HT-29 (cell line): Measurements from ENCODE around the gene C22orf23. TPM values are rescaled to one million over a fixed set of nuclear protein-coding genes. Genes with fewer than 3 reads are reported as not detected.
A peak's percentile ranks its signal among the peaks of the same experiment; 100 is the strongest.
"Not testable (repeated sequence)": the region's sequence is repeated elsewhere in the genome, so short reads cannot be mapped to it uniquely, and the experiment has no call there.

ENCODE experiments used
- DNase-seq: peaks from one replicate; pipeline ENCODE4 v3.0.0-alpha.2; 2015; ENCODE audit warnings: low spot score
- total RNA-seq: library from RNA; depleted of rRNA; stranded (reverse); fragments of >200 nt; shearing (Covaris generic); gene quantifications from 2 replicates; pipeline ENCODE4 v1.2.3, GENCODE V29; 2014

The C22orf23 gene
- total RNA-seq, 1 experiment from 2014 or later = not detected

- no peak for DNase-seq
These were observed 1.3 kb upstream of the C22orf23 start for GRCh38 chr22:37954686-37955085.

GRCh38 chr22:37953062-37953436 lies 352 bp downstream of the C22orf23 start:
- DNase-seq = no peak

- DNase-seq = not testable (repeated sequence)
These were observed 772 bp downstream of the C22orf23 start for GRCh38 chr22:37952629-37953028.

GRCh38 chr22:37951305-37951704 lies 2.1 kb downstream of the C22orf23 start:
- no peak for DNase-seq

GRCh38 chr22:37947142-37947795 lies 6.1 kb downstream of the C22orf23 start:
- DNase-seq = not testable (repeated sequence)

GRCh38 chr22:37944423-37944822 lies 9.0 kb downstream of the C22orf23 start:
- DNase-seq = not testable (repeated sequence)

GRCh38 chr22:37943825-37944198 lies 9.6 kb downstream of the C22orf23 start:
- no peak for DNase-seq

GRCh38 chr22:37943136-37943824 lies 10.1 kb downstream of the C22orf23 start:
- peak; percentile 6 for DNase-seq

GRCh38 chr22:37942133-37942532 lies 11.3 kb downstream of the C22orf23 start:
- DNase-seq = no peak

GRCh38 chr22:37940698-37941376 lies 12.6 kb downstream of the C22orf23 start:
- DNase-seq = no peak

GRCh38 chr22:37933711-37934376 lies 19.6 kb downstream of the C22orf23 start:
- DNase-seq = peak; percentile 90

GRCh38 chr22:37932821-37933578 lies 20.4 kb downstream of the C22orf23 start:
- DNase-seq = no peak

GRCh38 chr22:37932401-37932800 lies 21.0 kb downstream of the C22orf23 start:
- DNase-seq = no peak

- DNase-seq = no peak
These were observed 21.5 kb downstream of the C22orf23 start for GRCh38 chr22:37931893-37932389.

GRCh38 chr22:37930952-37931440 lies 22.4 kb downstream of the C22orf23 start:
- DNase-seq = no peak

GRCh38 chr22:37930270-37930951 lies 23.0 kb downstream of the C22orf23 start:
- no peak for DNase-seq

GRCh38 chr22:37929390-37929789 lies 24.0 kb downstream of the C22orf23 start:
- DNase-seq = no peak

- DNase-seq = no peak
These were observed 25.8 kb downstream of the C22orf23 start for GRCh38 chr22:37927637-37927936.

- DNase-seq = no peak
These were observed 26.4 kb downstream of the C22orf23 start for GRCh38 chr22:37926771-37927636.

- no peak for DNase-seq
These were observed 27.0 kb downstream of the C22orf23 start for GRCh38 chr22:37926358-37926757.
